ENCODE results near the gene GLT1D1.
"Not testable (repeated sequence)": the region's sequence is repeated elsewhere in the genome, so short reads cannot be mapped to it uniquely, and the experiment has no call there.

Gene GLT1D1

GRCh38 chr12:128820723-128821432 is 32.4 kb upstream of the GLT1D1 start:
- no peak for DNase-seq (ENCODE audit: low read depth in 2 of 2)

DNA sequence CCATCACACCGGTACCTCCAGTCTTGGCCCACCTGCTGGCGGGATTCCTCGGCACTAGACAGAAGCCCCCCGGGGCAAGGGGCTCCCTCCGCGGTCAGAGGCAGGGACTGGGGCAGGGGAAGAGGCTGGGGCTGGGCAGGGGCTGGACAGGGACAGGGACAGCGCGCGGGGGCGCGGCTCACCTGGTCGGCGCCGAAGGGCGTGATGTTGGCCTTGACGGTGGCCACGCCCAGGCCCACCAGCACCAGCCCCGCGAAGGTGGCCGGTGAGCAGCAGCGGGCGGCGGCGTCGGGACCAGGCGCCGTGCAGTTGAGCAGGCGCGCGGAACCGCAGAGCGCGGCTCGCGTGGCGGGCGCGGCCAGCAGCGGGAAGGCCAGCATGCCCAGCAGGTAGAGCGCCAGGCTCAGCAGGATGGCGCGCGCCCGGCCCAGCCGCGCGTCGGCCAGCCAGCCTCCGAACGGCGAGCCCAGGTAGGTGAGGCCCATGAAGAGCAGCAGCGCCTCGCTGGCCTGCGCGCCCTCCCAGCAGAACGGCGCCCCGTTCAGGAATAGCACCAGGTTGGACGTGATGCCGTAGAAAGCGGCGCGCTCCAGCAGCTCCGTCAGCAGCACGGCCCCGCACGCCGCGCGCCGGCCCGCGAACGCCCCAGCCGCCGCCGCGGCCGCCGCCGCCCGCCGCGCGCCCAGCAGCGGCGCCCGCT is 29.9 kb upstream of the GLT1D1 start:
- no peak for DNase-seq (ENCODE audit: low read depth in 2 of 2)

DNA sequence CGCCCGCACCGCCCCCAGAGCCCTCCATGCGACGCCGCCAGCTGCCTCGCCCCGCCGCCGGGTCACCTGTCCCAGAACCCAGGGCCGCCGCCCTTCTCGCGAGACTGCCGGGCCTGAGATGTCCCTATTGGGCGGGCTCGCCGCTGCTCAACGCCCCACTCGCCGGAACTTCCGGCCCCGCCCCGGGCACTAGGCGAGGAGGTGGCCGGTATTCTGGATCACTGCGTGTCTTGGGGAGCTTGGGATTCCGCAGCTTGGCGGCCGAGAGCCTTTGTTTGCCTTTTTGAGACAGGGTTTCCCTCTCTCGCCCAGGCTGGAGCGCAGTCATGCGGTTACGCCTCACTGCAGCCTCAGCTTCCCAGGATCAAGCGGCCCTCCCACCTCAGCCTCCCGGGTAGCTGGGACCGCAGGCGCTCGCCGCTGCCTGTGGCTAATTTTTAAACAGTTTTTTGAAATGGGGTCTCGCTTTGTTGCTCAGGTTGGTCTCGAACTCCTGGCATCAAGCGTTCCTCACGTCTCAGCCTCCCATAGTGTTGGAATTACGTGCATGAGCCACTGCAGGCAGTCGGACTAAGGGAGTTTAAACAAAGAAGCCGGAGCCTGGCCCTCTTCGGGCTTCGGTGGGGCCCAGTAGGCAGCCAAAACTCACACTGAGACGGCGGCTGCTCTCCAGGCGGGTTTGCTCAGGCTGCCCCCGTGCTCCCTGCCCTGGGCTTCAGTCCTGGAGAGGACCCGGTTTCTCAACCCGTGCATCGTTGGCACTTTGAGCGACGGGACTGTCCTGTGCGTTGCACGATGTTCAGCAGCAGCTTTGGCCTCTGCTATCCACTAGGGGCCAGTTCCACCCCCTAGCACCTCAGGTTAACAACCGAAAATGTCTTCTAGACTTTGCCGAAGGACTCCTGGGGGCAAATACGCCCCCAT is 29.1 kb upstream of the GLT1D1 start, which contains the start of gene SLC15A4:
SLC15A4 (minus strand) TSS at position 43 of the 924 bp plus-strand sequence; CDS start at position 28, 15 bp downstream.
- peak; percentile 74 to 82 for DNase-seq (ENCODE audit: low read depth in 2 of 2)

DNA sequence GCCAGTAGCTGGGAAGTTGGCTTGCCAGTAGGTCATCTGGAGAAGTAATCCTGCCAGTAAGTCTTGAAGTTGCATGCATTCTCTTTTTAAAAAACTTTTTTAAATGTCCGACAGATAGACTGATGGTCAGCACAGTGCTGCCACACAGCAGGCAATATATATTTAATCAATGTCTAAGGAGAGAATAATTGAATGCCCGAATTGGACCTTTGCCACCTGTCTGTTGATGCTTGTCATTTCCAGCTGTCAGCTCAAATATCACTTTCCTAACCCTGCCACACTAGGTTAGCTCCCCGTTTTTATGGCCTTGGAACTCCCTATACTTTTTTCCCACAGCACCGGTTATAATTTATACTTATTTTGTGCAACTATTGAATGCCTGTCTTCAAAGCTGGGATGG is 27.4 kb upstream of the GLT1D1 start:
- DNase-seq (ENCODE audit: low read depth in 2 of 2) = no peak

GRCh38 chr12:128827724-128828123 is 25.6 kb upstream of the GLT1D1 start:
- DNase-seq (ENCODE audit: low read depth in 2 of 2) = no peak

GRCh38 chr12:128829861-128830504 is 23.3 kb upstream of the GLT1D1 start:
- DNase-seq (ENCODE audit: low read depth in 2 of 2) = no peak

DNA sequence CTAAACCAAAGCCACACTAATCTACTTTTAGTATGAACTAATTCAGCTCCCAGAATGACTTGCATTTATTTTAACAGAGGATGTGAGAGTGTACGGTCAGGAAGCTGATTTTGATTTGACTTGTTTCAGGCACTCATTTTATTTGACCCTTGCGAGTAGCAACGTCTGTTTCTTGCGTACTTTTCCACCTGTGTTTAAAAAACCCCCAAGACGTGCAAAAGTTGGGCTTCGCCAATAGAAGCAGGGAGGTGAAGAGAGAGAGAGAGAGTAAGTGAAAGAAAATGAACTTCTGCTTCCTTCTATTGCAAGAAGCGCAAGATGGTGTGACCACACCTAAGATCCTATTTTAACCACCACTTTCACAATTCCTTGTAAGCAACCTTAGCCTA is 22.8 kb upstream of the GLT1D1 start:
- DNase-seq (ENCODE audit: low read depth in 2 of 2) = no peak

DNA sequence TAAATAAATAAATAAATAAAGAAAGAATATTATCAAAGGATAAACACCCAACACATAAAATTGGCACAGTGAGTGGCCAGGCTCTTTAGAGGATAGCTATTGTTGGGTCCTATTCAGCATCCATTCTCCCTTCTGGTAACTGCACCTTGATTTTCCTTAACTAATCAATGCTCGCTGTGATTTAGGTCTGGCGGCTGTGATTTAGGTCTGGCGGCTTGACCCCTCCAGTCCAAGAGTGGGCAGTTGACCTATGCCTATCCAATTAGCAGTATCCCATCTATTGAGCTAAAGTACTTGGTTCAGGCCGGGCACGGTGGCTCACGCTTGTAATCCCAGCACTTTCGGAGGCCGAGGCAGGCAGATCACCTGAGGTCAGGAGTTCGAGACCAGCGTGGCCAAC is 19.9 kb upstream of the GLT1D1 start:
- DNase-seq (ENCODE audit: low read depth in 2 of 2) = no peak

GRCh38 chr12:128839885-128840284 is 13.4 kb upstream of the GLT1D1 start:
- DNase-seq (ENCODE audit: low read depth in 2 of 2) = not testable (repeated sequence)

- no peak for DNase-seq (ENCODE audit: low read depth in 2 of 2)
Observed at GRCh38 chr12:128840862-128841468, 12.3 kb upstream of the GLT1D1 start.

DNA sequence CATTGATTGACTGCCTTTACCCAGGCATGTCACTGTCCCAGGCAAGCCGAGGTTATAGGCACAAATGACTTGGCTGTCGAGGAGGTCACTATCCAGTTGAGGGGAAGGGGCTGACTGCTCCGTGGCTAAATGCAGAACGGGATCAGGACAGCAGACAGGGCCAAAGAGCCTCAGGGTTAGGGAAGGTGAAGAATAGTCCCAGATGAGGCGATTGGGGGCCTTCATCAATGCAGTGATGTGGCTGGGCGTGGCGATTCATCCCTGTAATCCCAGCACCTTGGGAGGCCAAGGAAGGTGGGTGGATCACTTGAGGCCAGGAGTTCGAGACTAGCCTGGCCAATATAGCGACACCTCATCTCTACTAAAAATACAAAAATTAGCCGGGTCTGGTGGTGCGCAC is 10.7 kb upstream of the GLT1D1 start:
- DNase-seq (ENCODE audit: low read depth in 2 of 2) = no peak

DNA sequence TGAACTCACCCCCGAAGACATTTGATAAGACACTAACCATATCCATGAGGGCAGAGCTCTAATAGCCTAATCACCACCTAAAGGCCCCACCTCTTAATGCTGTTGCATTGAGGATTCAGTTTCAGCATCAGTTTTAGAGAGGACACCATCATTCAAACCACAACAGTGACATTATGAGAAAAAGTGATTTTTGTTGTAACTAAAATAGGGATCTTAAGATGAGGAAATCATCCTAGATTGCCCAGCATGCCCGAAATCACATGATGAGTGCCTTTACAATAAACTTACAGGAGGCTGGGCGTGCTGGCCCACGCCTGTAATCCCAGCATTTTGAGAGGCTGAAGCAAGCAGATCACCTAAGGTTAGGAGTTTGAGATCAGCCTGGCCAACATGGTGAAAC is 9.7 kb upstream of the GLT1D1 start:
- DNase-seq (ENCODE audit: low read depth in 2 of 2) = no peak

- DNase-seq (ENCODE audit: low read depth in 2 of 2) = no peak
Observed at GRCh38 chr12:128844031-128844635, 9.1 kb upstream of the GLT1D1 start.

DNA sequence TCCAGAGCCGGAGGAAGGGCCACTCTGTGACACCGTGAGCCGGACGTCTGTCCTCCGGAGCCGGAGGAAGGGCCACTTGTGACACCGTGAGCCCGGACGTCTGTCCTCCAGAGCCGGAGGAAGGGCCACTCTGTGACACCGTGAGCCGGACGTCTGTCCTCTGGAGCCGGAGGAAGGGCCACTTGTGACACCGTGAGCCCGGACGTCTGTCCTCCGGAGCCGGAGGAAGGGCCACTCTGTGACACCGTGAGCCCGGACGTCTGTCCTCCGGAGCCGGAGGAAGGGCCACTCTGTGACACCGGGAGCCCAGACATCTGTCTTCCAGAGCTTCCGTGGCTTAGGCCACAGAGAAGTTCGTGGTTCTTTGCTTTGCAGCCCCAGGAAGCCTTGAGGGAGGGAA is 6.6 kb upstream of the GLT1D1 start:
- DNase-seq (ENCODE audit: low read depth in 2 of 2) = not testable (repeated sequence)

- DNase-seq (ENCODE audit: low read depth in 2 of 2) = no peak
Observed at GRCh38 chr12:128848371-128848770, 4.9 kb upstream of the GLT1D1 start.

- not testable (repeated sequence) for DNase-seq (ENCODE audit: low read depth in 2 of 2)
Observed at GRCh38 chr12:128849806-128850205, 3.5 kb upstream of the GLT1D1 start.

DNA sequence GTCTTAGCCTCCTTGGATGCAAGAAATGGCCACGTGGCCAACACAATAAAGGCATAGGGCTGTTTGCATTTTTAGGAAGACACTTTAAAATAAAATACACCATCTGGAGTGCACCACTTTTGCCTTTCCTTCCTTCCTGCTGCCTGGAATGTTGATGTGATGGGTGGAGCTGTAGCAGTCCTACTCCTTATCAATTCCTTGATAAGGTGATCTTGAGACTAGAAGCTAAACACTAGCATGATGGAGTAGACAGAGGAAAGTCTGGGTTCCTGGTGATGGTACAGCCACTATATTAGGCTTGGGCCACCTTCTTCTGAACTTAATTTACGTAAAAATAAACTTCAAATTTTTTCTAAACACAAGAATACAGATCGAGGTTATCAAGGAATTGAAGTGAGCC is 2.9 kb upstream of the GLT1D1 start:
- no peak for DNase-seq (ENCODE audit: low read depth in 2 of 2)

DNA sequence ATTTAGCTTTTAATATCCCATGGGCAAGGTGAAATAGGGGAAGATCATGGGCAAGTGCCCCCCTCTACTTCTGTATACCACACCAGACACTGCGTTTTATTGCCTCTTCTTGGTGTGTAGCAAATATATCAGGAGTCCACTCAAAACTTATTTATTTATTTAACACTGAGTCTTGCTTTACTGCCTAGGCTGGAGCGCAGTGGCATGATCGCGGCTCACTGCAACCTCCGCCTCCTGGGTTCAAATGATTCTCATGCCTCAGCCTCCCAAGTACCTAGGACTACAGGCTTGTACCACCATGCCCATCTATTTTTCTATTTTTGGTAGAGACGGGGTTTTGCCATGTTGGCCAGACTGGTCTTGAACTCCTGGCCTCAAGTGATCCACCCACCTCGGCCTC is 1.8 kb upstream of the GLT1D1 start:
- DNase-seq (ENCODE audit: low read depth in 2 of 2) = not testable (repeated sequence)

DNA sequence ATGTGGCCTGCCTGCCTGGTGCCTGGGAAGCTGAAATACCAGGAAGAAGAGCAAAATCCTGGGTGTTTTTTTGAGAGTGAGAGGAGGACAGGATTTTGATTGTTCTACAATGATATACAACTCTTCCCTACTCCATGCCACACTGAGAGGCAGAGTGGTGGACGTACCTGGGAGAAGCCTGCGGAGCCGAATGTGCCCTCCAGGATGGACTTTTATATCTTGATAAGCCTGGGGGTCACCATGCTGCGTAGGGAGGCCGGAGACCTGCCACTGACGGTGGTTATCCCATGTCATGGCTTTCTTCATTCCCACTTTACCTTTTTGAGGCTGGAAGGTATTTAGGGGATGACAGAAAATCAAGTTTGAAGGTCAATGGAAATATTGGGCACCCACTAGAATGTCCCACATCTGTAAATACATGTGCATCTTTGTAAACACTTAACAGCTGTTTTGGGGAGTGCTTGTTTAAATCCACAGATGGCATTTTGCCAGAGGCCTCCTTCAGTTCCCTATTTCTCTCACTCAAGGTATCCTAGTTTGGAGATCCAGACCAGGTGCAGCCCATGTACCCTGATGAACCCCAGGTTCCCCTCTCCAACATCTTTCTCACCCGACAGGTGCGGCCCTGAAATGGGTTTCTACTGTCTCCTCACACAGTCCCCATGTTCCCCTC is 1.1 kb upstream of the GLT1D1 start:
- DNase-seq (ENCODE audit: low read depth in 2 of 2) = no peak

DNA sequence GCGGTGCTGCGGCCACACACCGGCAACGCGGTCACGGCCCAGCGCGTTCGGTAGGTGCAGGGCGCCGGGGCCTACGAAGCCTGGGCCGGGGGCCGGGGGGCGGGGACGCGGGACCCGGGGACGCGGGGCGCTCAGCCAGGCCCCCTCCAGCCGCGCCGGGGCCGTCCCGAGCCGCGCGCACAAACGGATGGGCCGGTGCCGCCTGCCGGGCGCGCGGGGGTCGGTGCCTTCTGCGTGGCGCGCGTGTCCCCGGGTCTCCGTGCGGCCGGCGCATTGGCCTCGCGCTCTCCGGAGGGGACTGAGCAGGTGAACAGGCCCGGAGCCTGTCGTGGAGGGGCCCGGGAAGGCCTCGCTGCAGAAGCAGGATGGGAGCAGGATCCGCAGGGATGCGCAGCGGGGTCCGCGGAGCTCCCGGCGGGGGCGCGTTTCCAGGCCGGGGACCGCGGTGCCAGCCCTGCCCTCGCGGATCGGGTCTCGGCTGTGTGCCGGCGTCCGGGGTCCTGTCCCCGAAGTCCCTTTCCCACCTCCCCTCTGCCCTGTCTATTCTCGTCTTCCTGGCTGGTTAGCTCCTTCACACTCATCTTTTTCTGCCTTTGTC is 421 bp downstream of the GLT1D1 start:
- no peak for DNase-seq (ENCODE audit: low read depth in 2 of 2)
